ENCODE data around the gene FOXQ1.

The FOXQ1 gene

GRCh38 chr6:1312473-1313367, 822 bp downstream of the FOXQ1 start (continued):
- TF ChIP-seq ZNF548 (tag by site-specific recombination; IDR thresholded peaks at IDR 0.05): no peak
- TF ChIP-seq ZNF76 (tag by site-specific recombination; IDR thresholded peaks at IDR 0.05; ENCODE audit: borderline replicate concordance, low read depth): no peak
- TF ChIP-seq ZBTB8A (tag by site-specific recombination; IDR thresholded peaks at IDR 0.05): peak; percentile 20
- TF ChIP-seq ZBTB49 (tag by site-specific recombination; IDR thresholded peaks at IDR 0.05; ENCODE audit: low read depth): no peak
- no peak for TF ChIP-seq GFI1B (tag by site-specific recombination; IDR thresholded peaks at IDR 0.05)
- no peak for TF ChIP-seq ZNF837 (tag by site-specific recombination; IDR thresholded peaks at IDR 0.05)
- TF ChIP-seq ZNF843 (tag by site-specific recombination; IDR thresholded peaks at IDR 0.05): no peak
- no peak for TF ChIP-seq ZNF132 (tag by site-specific recombination; IDR thresholded peaks at IDR 0.05; ENCODE audit: borderline replicate concordance)
- no peak for TF ChIP-seq ZNF610 (tag by site-specific recombination; IDR thresholded peaks at IDR 0.05; ENCODE audit: borderline replicate concordance)
- no peak for TF ChIP-seq KLF1 (tag by site-specific recombination; IDR thresholded peaks at IDR 0.05)
- TF ChIP-seq ZBTB7A (tag by site-specific recombination; IDR thresholded peaks at IDR 0.05; ENCODE audit: low read depth): no peak
- TF ChIP-seq ZSCAN18 (tag by site-specific recombination; IDR thresholded peaks at IDR 0.05): no peak
- no peak for TF ChIP-seq ZNF175 (tag by site-specific recombination; IDR thresholded peaks at IDR 0.05)
- no peak; the same call in 1 of the 2 replicates for TF ChIP-seq YY1 (tag by site-specific recombination; IDR thresholded peaks at IDR 0.05)
- no peak for TF ChIP-seq ZNF354C (tag by site-specific recombination; IDR thresholded peaks at IDR 0.05; ENCODE audit: borderline replicate concordance, low read depth)
- no peak for TF ChIP-seq OSR2 (tag by site-specific recombination; IDR thresholded peaks at IDR 0.05)
- TF ChIP-seq ZBTB6 (tag by site-specific recombination; IDR thresholded peaks at IDR 0.05): no peak
- 0 out of 2 replicates have a peak, but pooled peaks have one; percentile 5 for TF ChIP-seq IKZF3 (tag by site-specific recombination; IDR thresholded peaks at IDR 0.05)
- TF ChIP-seq ZNF335 (tag by site-specific recombination; conservative IDR thresholded peaks at IDR 0.05): peak; percentile 47
- TF ChIP-seq ZFP41 (tag by site-specific recombination; IDR thresholded peaks at IDR 0.05; ENCODE audit: borderline replicate concordance): no peak
- no peak for TF ChIP-seq HOXA7 (CRISPR knock-in tag; IDR thresholded peaks at IDR 0.05; ENCODE audit: borderline replicate concordance)
- TF ChIP-seq TSHZ1 (tag by site-specific recombination; IDR thresholded peaks at IDR 0.05; ENCODE audit: borderline replicate concordance): no peak
- TF ChIP-seq ZNF394 (tag by site-specific recombination; IDR thresholded peaks at IDR 0.05; ENCODE audit: borderline replicate concordance): no peak
- TF ChIP-seq ZSCAN5A (tag by site-specific recombination; IDR thresholded peaks at IDR 0.05): peak; percentile 33; the same call in 1 of the 2 replicates
- TF ChIP-seq SCRT1 (tag by site-specific recombination; IDR thresholded peaks at IDR 0.05; ENCODE audit: borderline replicate concordance): no peak
- TF ChIP-seq ZSCAN30 (tag by site-specific recombination; IDR thresholded peaks at IDR 0.05): no peak
- TF ChIP-seq ZFP69B (tag by site-specific recombination; IDR thresholded peaks at IDR 0.05): no peak
- TF ChIP-seq ZNF639 (tag by site-specific recombination; IDR thresholded peaks at IDR 0.05): no peak
